Right lobe of liver (tissue), 6 donors: ENCODE data around the gene SLC22A4. TPM values are rescaled to one million over a fixed set of nuclear protein-coding genes. Genes with fewer than 3 reads are reported as not detected.

ENCODE experiments used
- ATAC-seq, 4 donors: fragments of 200-7000 bp; cut with Tn5 transposase; one replicate each; pipeline ENCODE4 v1.9.1; 2020; ENCODE audit warnings: mild to moderate bottlenecking in 4 of 4, moderate library complexity in 4 of 4
- DNase-seq, 3 donors: peaks; one replicate each; pipeline ENCODE4 v3.0.0-alpha.2; 2020
- H3K27ac ChIP-seq, 3 donors: fragments of 200-600 bp; one replicate each; pipeline ENCODE4 v1.8.0; 2022
- H3K27me3 ChIP-seq, 2 donors: fragments of 200-600 bp; one replicate each; pipeline ENCODE4 v1.8.0; 2022
- H3K36me3 ChIP-seq, 4 donors: fragments of 200-600 bp; sonication (generic) in 1 of 4; one replicate each; pipeline versions ENCODE4 v1.5.1 to v1.8.0; 2017 to 2022; ENCODE audit warnings: control low read depth in 1 of 4
- H3K4me1 ChIP-seq, 4 donors: fragments of 200-600 bp; sonication (generic) in 1 of 4; one replicate each; pipeline versions ENCODE4 v1.5.1 to v1.8.0; 2017 to 2022; ENCODE audit warnings: control low read depth in 1 of 4
- H3K4me3 ChIP-seq, 3 donors: fragments of 200-600 bp; one replicate each; pipeline ENCODE4 v1.8.0; 2022
- H3K9me3 ChIP-seq, 4 donors: fragments of 200-600 bp; sonication (generic) in 1 of 4; one replicate each; pipeline versions ENCODE4 v1.5.1 to v1.8.0; 2017 to 2022; ENCODE audit warnings: control low read depth in 1 of 4
- POLR2A ChIP-seq: fragments of 450-650 bp; IDR thresholded peaks from one replicate; pipeline ENCODE4 v1.6.1; 2017; ENCODE audit warnings: antibody characterized with exemption, mild to moderate bottlenecking
- WGBS: methylation state at CpG from one replicate; pipeline ENCODE4 v1.1.6; 2018; ENCODE audit warnings: low coverage, low lambda C conversion rate; ENCODE audit not compliant: insufficient coverage; ENCODE audit errors: missing lambda C conversion rate; 5-methylcytosine and 5-hydroxymethylcytosine counted together
- intact Hi-C, 2 donors: fragments of 100-400 bp; cut with DNase I; formaldehyde crosslinking; loops; one replicate each; pipeline versions ENCODE4 v1.11.2 to v1.14.1; 2022
- microRNA-seq, 2 donors: library from miRNA; unstranded; fragments of <30 nt; microRNA quantifications; one replicate each; pipeline ENCODE4, GENCODE V29; 2019 to 2020
- small RNA-seq, 2 experiments: library from RNA; depleted of rRNA; stranded (forward); fragments of <200 nt; gene quantifications; one replicate each; pipeline ENCODE3, GENCODE V24; 2016
- total RNA-seq, 6 experiments: library from RNA; depleted of rRNA in 2 of 6; stranded (reverse); fragments of >200 nt in 2 of 6; fragmentation: NEBNext Ultra II Directional in 3 of 6; extraction: Animal tissue kit (Norgen Biotek cat#: 25700) in 3 of 6; gene quantifications; one replicate each; pipeline versions ENCODE4 v1.1.0 to v1.2.4, GENCODE V29; 2016 to 2023
- TF ChIP-seq, protein P1 (sequence below), 4 donors: fragments of 200-600 bp in 3 of 4; fragments of 450-650 bp in 1 of 4; IDR thresholded peaks; one replicate each; pipeline versions ENCODE4 v1.5.1 to v1.8.0; 2016 to 2022; ENCODE audit warnings: antibody characterized with exemption in 4 of 4, mild to moderate bottlenecking in 2 of 4
- donor health status: DM: no; HTN: yes; CAD: no.
- donor health status: DM: no; HTN: no; CAD: no.
- donor health status: DM: no; HTN: no; CAD: no.
- donor health status: DM: no; HTN: yes; CAD: no.
- donor health status: DM: no; HTN: yes; CAD: no.

The SLC22A4 gene
- total RNA-seq, 6 experiments from 2014 or later = 0.31 to 0.59 (median 0.36) TPM

DNA sequence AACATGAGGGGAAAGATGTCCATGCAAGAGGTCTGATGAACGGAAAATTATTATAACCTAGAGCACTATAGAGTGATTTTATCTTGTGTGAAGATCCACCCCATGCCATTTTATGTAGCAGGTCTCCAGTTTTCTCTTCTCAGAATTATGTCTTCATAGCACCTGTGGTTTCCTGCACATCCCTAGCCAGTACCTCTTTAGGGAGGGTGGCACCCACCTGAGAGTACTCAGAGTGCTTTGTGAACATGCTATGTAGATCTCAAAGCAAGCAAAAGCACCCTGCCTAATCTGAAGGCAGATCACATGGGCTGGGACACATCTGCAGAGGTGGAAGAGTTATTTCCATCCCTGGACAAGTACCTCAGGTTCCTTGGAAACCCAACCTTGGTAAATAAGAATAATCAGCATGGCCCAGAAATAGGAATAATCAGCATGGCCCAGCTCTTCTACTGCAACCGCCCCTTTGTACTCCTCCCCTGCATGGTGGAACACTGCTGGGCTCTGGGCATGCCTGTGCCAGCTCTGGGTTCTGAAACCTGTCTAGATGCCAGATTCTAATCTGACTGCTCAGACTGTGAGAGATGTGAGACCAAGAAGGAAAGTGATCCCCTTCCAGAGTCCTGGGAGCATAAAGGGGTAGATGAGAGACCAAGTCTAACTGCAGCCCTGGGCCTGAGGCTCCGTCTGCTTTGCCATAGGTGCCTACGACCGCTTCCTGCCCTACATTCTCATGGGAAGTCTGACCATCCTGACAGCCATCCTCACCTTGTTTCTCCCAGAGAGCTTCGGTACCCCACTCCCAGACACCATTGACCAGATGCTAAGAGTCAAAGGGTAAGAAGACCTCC lies 99.0 kb downstream of the SLC22A4 start:
- no peak for TF ChIP-seq POLR2A
- TF ChIP-seq, protein P1, sequence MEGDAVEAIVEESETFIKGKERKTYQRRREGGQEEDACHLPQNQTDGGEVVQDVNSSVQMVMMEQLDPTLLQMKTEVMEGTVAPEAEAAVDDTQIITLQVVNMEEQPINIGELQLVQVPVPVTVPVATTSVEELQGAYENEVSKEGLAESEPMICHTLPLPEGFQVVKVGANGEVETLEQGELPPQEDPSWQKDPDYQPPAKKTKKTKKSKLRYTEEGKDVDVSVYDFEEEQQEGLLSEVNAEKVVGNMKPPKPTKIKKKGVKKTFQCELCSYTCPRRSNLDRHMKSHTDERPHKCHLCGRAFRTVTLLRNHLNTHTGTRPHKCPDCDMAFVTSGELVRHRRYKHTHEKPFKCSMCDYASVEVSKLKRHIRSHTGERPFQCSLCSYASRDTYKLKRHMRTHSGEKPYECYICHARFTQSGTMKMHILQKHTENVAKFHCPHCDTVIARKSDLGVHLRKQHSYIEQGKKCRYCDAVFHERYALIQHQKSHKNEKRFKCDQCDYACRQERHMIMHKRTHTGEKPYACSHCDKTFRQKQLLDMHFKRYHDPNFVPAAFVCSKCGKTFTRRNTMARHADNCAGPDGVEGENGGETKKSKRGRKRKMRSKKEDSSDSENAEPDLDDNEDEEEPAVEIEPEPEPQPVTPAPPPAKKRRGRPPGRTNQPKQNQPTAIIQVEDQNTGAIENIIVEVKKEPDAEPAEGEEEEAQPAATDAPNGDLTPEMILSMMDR (IDR thresholded peaks at IDR 0.05) = no peak
- ATAC-seq (no peak), DNase-seq (peak in 1 of 3 donors; percentile 28)
- intact Hi-C loops = no loop called here
- Histone ChIP-seq H3K4me3 (no peak overlapping the region), H3K9me3 (no peaks in the 10 kb centered on the region), H3K27me3 (no peaks in the 10 kb centered on the region), H3K36me3 (peaks cover 0 to 33% (median 8%) of the 10 kb centered on the region in 4 donors), H3K4me1 (peaks cover 0 to 4% (median 0%) of the 10 kb centered on the region in 4 donors), H3K27ac (no peak overlapping the region)
- WGBS = 100% methylated on average over 1 of the region's 6 CpGs

Small RNA genes lying within 50 kb of the gene (microRNA-seq; reads per million reads assigned to microRNA genes)
- 1.7 to 1.9 reads per million in 2 donors for gene MIR3936

Small RNA genes lying within 50 kb of the gene (small RNA-seq; reads per million reads assigned to genes)
- 0 reads per million in 2 experiments for gene MIR3936

Other genes starting within 250 kb of the SLC22A4 start
- not detected for gene IL3, start 233.7 kb upstream of the SLC22A4 start, total RNA-seq
- gene CSF2, start 220.6 kb upstream of the SLC22A4 start, total RNA-seq = not detected
- gene P4HA2, start 66.5 kb upstream of the SLC22A4 start, total RNA-seq = 10 to 100 TPM; 11.5 to 23.2 (median 16.5) TPM
- gene PDLIM4, start 36.7 kb upstream of the SLC22A4 start, total RNA-seq = under 1 TPM in 4 of 6 experiments, not detected in 2; 0.24 to 0.95 (median 0.40) TPM
- 10 to 100 TPM in 1 of 6 experiments, 1 to 10 TPM in 5; 4.7 to 11.1 (median 6.5) TPM for gene SLC22A5, start 75.3 kb downstream of the SLC22A4 start, total RNA-seq
- gene IRF1, start 196.4 kb downstream of the SLC22A4 start, total RNA-seq = 10 to 100 TPM; 23.9 to 38.3 (median 30.2) TPM
- gene IL5, start 249.1 kb downstream of the SLC22A4 start, total RNA-seq = not detected